PC-3 (cell line): Measurements from ENCODE around the gene HDAC9.

ENCODE experiments used
- EZH2 ChIP-seq: fragments of 300-600 bp; sonication (generic); IDR thresholded peaks from one replicate; pipeline ENCODE4 v1.6.1; 2017; ENCODE audit warnings: antibody characterized with exemption, mild to moderate bottlenecking, low read length; ENCODE audit not compliant: unreplicated experiment
- EZH2phosphoT487 ChIP-seq: fragments of 300-600 bp; sonication (generic); IDR thresholded peaks from 2 replicates; pipeline ENCODE4 v1.6.1; 2018; ENCODE audit warnings: mild to moderate bottlenecking, antibody characterized with exemption, low read length, borderline replicate concordance
- TF ChIP-seq, protein P1 (sequence below): fragments of 300-600 bp; sonication (generic); conservative IDR thresholded peaks from 2 replicates; pipeline ENCODE4 v1.5.1; 2017; ENCODE audit warnings: antibody characterized with exemption, low read depth, mild to moderate bottlenecking, low read length

DNA sequence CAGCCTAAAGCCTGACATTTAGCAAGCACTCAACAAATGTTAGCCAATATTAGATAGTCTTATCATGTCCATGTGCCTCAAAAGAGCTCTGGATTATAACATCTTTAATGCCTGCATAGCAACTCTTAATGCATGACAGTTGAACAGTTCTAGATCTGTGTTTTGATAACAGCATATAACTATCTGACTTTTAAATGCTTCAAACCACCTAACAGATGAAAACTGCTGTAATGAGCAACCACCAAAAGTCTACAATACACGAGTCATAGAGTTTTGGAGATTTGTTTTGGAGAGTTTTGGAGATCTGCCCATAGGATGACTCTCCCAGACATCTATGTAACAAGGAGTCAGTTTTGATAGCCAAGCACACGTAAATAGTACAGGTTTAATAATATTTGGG, 394.6 kb downstream of the HDAC9 start:
- TF ChIP-seq, protein P1, sequence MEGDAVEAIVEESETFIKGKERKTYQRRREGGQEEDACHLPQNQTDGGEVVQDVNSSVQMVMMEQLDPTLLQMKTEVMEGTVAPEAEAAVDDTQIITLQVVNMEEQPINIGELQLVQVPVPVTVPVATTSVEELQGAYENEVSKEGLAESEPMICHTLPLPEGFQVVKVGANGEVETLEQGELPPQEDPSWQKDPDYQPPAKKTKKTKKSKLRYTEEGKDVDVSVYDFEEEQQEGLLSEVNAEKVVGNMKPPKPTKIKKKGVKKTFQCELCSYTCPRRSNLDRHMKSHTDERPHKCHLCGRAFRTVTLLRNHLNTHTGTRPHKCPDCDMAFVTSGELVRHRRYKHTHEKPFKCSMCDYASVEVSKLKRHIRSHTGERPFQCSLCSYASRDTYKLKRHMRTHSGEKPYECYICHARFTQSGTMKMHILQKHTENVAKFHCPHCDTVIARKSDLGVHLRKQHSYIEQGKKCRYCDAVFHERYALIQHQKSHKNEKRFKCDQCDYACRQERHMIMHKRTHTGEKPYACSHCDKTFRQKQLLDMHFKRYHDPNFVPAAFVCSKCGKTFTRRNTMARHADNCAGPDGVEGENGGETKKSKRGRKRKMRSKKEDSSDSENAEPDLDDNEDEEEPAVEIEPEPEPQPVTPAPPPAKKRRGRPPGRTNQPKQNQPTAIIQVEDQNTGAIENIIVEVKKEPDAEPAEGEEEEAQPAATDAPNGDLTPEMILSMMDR = no peak
- TF ChIP-seq EZH2phosphoT487 (no peak), EZH2 (no peak)
